Neutrophil (primary cell): ENCODE data around the gene CCIN.
"Not testable (repeated sequence)": the region's sequence is repeated elsewhere in the genome, so short reads cannot be mapped to it uniquely, and the experiment has no call there.

Source experiments
- H3K27ac ChIP-seq: fragments of 200-600 bp; sonication (generic); 2 replicates; pipeline ENCODE4 v1.5.1; 2016; ENCODE audit warnings: mild to moderate bottlenecking, moderate library complexity
- H3K27me3 ChIP-seq: fragments of 200-600 bp; sonication (generic); 2 replicates; pipeline ENCODE4 v1.6.0; 2016; ENCODE audit warnings: mild to moderate bottlenecking
- H3K36me3 ChIP-seq: fragments of 200-600 bp; sonication (generic); 2 replicates; pipeline ENCODE4 v1.5.1; 2017
- H3K4me1 ChIP-seq, 2 experiments: fragments of 200-600 bp in 1 of 2; sonication (generic) in 1 of 2; 1 replicate in 1 of 2; 2 replicates in 1 of 2; pipeline versions ENCODE4 v1.5.1 to v1.6.1; 2013 to 2016; ENCODE audit warnings: low read depth in 1 of 2, low read length in 1 of 2, mild to moderate bottlenecking in 1 of 2, moderate library complexity in 1 of 2; ENCODE audit not compliant: control insufficient read depth in 1 of 2, insufficient read depth in 1 of 2
- H3K4me3 ChIP-seq, 2 experiments: fragments of 200-600 bp in 1 of 2; sonication (generic) in 1 of 2; 1 replicate in 1 of 2; 2 replicates in 1 of 2; pipeline ENCODE4 v1.5.1; 2013 to 2016; ENCODE audit warnings: low read depth in 1 of 2, low read length in 1 of 2, mild to moderate bottlenecking in 1 of 2, moderate library complexity in 1 of 2
- H3K9me3 ChIP-seq: fragments of 200-600 bp; sonication (generic); 2 replicates; pipeline ENCODE4 v1.5.1; 2016
- TF ChIP-seq, protein P1 (sequence below): fragments of 200-600 bp; sonication (generic); IDR thresholded peaks from 2 replicates; pipeline ENCODE4 v1.5.1; 2016; ENCODE audit warnings: antibody characterized with exemption

CCIN gene

GRCh38 chr9:36156116-36156515 lies 13.1 kb upstream of the CCIN start:
- Histone ChIP-seq H3K36me3 (peaks cover 48% of the 10 kb centered on the region), H3K27ac (peak overlapping the region; percentile 100), H3K9me3 (no peaks in the 10 kb centered on the region), H3K27me3 (no peaks in the 10 kb centered on the region), H3K4me3 (no peak overlapping the region), H3K4me1 (peaks cover 55 to 61% of the 10 kb centered on the region in 2 experiments)
- TF ChIP-seq, protein P1, sequence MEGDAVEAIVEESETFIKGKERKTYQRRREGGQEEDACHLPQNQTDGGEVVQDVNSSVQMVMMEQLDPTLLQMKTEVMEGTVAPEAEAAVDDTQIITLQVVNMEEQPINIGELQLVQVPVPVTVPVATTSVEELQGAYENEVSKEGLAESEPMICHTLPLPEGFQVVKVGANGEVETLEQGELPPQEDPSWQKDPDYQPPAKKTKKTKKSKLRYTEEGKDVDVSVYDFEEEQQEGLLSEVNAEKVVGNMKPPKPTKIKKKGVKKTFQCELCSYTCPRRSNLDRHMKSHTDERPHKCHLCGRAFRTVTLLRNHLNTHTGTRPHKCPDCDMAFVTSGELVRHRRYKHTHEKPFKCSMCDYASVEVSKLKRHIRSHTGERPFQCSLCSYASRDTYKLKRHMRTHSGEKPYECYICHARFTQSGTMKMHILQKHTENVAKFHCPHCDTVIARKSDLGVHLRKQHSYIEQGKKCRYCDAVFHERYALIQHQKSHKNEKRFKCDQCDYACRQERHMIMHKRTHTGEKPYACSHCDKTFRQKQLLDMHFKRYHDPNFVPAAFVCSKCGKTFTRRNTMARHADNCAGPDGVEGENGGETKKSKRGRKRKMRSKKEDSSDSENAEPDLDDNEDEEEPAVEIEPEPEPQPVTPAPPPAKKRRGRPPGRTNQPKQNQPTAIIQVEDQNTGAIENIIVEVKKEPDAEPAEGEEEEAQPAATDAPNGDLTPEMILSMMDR: no peak

DNA sequence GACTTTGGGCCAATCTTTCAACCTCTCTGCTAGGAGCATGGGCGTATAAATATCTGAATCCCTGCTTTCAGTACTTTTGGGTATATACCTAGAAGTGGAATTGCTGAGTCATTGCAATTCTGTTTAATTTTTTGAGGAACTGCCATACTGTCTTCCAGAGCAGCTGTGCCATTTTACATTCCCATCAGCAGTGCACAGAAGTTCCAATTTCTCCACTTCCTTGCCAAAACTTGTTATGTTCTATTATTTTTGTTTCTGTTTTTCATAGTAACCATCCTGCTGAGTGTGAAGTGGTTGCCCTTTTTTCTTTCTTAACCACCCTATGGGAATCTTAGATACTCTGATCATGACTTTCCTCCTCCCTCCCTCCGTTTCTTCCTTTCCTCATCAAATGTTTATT lies 11.1 kb upstream of the CCIN start:
- TF ChIP-seq, protein P1: no peak
- Histone ChIP-seq H3K36me3 (peaks cover 63% of the 10 kb centered on the region), H3K9me3 (no peaks in the 10 kb centered on the region), H3K27ac (peak overlapping the region; percentile 64), H3K4me3 (peak overlapping the region in 1 of 2 experiments; percentile 29), H3K4me1 (peaks cover 34 to 41% of the 10 kb centered on the region in 2 experiments), H3K27me3 (no peaks in the 10 kb centered on the region)

- Histone ChIP-seq H3K4me3 (no peak overlapping the region), H3K9me3 (no peaks in the 10 kb centered on the region), H3K27me3 (no peaks in the 10 kb centered on the region), H3K36me3 (peaks cover 63% of the 10 kb centered on the region), H3K4me1 (peaks cover 28 to 33% of the 10 kb centered on the region in 2 experiments), H3K27ac (peak overlapping the region; percentile 64)
- TF ChIP-seq, protein P1: no peak
Measured at GRCh38 chr9:36158917-36159316, 10.3 kb upstream of the CCIN start.

GRCh38 chr9:36159509-36159908 lies 9.7 kb upstream of the CCIN start:
- not testable (repeated sequence) for H3K9me3 ChIP-seq, H3K4me3 ChIP-seq, H3K27me3 ChIP-seq
- H3K36me3 ChIP-seq: peaks cover 68% of the 10 kb centered on the region
- peak overlapping the region; percentile 64 for H3K27ac ChIP-seq
- peaks cover 22 to 28% of the 10 kb centered on the region in 2 experiments for H3K4me1 ChIP-seq

DNA sequence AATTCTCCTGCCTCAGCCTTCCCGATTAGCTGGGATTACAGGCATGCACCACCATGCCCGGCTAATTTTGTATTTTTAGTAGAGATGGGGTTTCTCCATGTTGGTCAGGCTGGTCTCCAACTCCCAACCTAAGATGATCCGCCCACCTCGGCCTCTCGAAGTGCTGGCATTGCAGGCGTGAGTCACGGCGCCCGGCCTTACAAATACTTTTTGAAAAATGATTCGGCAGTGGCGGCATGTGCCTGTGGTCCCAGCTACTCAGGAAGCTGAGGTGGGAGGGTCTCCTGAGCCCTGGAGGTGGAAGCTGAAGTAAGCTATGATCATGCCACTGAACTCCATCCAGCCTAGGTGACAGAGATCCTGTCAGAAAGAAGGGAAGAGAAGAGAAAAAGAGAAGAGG lies 9.1 kb upstream of the CCIN start:
- not testable (repeated sequence) for H3K27me3 ChIP-seq, H3K9me3 ChIP-seq, H3K4me3 ChIP-seq
- peaks cover 16 to 24% of the 10 kb centered on the region in 2 experiments for H3K4me1 ChIP-seq
- H3K27ac ChIP-seq: peak overlapping the region; percentile 13
- peaks cover 72% of the 10 kb centered on the region for H3K36me3 ChIP-seq

GRCh38 chr9:36161187-36161586 lies 8.0 kb upstream of the CCIN start:
- TF ChIP-seq, protein P1: no peak
- peaks cover 63% of the 10 kb centered on the region for H3K36me3 ChIP-seq
- no peak overlapping the region for H3K27ac ChIP-seq
- H3K4me3 ChIP-seq: no peak overlapping the region
- H3K27me3 ChIP-seq: no peaks in the 10 kb centered on the region
- no peaks in the 10 kb centered on the region for H3K9me3 ChIP-seq
- H3K4me1 ChIP-seq: peaks cover 17 to 29% of the 10 kb centered on the region in 2 experiments
